GM10248 (cell line): ENCODE results near the gene C1QBP.

Experiments
- CTCF ChIA-PET: fragments of 300-600 bp; sonication (Branson Sonifier 250); formaldehyde crosslinking; extraction: SDS; loops from one replicate; lab custom pipeline; 2021; ENCODE audit warnings: antibody characterized with exemption; lab: Yijun Ruan, JAX
- POLR2A ChIA-PET: fragments of 350-650 bp; sonication (Branson Sonifier 250); formaldehyde crosslinking; extraction: SDS; loops from one replicate; lab custom pipeline; 2020; ENCODE audit warnings: antibody characterized with exemption; lab: Yijun Ruan, JAX
- DNase-seq: peaks from one replicate; pipeline ENCODE4 v3.0.0; 2012; ENCODE audit errors: extremely low spot score
- CTCF ChIP-seq: IDR thresholded peaks from 2 replicates; pipeline ENCODE4 v1.5.1; 2012; ENCODE audit warnings: mild to moderate bottlenecking, low read depth; ENCODE audit errors: extremely low read depth, missing control alignments, control extremely low read depth

C1QBP gene

GRCh38 chr17:5399767-5400166 lies 39.2 kb downstream of the C1QBP start:
- TF ChIP-seq CTCF, result no peak
- POLR2A ChIA-PET, result no interaction called here
- DNase-seq, result no peak
- CTCF ChIA-PET, result interaction anchor here (0.9 to 1.6 kb wide), 2 partner anchors 13 to 40 kb away, joined by 3 read pairs; no protein-coding TSS in a partner anchor

DNA sequence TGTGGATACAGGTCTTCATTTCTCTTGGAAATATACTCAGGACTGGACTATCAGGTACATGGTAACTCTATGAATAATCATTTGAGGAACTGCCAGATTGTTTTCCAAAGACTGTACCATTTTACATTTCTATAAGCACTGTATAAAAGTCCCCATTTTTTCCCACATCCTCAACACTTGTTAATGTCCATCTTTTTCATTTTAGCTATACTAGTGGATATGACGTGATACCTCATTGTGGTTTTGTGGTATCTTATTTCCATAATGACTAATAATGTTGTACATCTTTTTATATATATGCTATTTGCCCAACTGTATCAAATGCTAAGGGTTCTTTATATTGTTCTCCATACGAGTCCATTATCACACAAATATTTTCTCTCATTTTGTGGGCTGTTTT lies 42.3 kb downstream of the C1QBP start:
- POLR2A ChIA-PET, result no interaction called here

DNA sequence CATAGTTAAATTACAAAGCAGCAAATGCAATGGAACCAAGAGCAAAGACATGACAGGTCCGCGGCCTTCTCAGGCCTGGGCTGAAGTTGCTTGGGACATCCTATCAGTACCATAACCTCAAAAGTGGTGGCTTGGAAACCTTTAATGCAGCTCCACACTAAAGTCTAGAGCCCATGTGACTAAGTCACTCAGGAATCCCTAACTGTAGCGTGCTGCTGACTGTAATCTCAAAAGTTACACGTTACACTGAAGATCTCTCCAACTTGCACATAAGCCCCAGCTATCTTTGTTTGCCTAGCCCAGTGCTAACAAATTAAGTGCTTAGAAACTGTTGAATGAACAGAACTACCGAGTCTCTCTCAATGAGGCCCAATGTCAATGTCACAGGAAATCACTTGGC lies 47.3 kb downstream of the C1QBP start:
- ChIA-PET POLR2A (no interaction called here), CTCF (interaction anchor here (0.9 to 2.7 kb wide), 5 partner anchors 11 to 49 kb away, joined by 3 to 11 read pairs (median 5); no protein-coding TSS in a partner anchor)
- no peak for TF ChIP-seq CTCF
- no peak for DNase-seq

More for the DNA sequence above, 42.3 kb downstream of the C1QBP start:
- CTCF ChIA-PET, result interaction anchor here (1.4 kb wide), 2 partner anchors 10 to 42 kb away, joined by 3 to 6 read pairs; partner anchors contain the start of gene C1QBP
- TF ChIP-seq CTCF, result no peak
- DNase-seq, result no peak
